Suprapubic skin (tissue), 3 donors: ENCODE results near the gene ERF.

Experiments
- POLR2AphosphoS5 ChIP-seq, 3 donors: sonication (generic); formaldehyde crosslinking; IDR thresholded peaks; one replicate each; pipeline ENCODE4 v1.6.1; 2017; ENCODE audit warnings: antibody characterized with exemption in 3 of 3
- TF ChIP-seq, protein P1 (sequence below), 2 donors: fragments of 200-600 bp in 1 of 2; fragments of 450-650 bp in 1 of 2; sonication (generic) in 1 of 2; IDR thresholded peaks; one replicate each; pipeline ENCODE4 v1.5.1; 2016 to 2019; ENCODE audit warnings: antibody characterized with exemption in 2 of 2, mild to moderate bottlenecking in 1 of 2, moderate library complexity in 1 of 2

- no peak for TF ChIP-seq POLR2AphosphoS5 (IDR thresholded peaks at IDR 0.05)
- TF ChIP-seq, protein P1, sequence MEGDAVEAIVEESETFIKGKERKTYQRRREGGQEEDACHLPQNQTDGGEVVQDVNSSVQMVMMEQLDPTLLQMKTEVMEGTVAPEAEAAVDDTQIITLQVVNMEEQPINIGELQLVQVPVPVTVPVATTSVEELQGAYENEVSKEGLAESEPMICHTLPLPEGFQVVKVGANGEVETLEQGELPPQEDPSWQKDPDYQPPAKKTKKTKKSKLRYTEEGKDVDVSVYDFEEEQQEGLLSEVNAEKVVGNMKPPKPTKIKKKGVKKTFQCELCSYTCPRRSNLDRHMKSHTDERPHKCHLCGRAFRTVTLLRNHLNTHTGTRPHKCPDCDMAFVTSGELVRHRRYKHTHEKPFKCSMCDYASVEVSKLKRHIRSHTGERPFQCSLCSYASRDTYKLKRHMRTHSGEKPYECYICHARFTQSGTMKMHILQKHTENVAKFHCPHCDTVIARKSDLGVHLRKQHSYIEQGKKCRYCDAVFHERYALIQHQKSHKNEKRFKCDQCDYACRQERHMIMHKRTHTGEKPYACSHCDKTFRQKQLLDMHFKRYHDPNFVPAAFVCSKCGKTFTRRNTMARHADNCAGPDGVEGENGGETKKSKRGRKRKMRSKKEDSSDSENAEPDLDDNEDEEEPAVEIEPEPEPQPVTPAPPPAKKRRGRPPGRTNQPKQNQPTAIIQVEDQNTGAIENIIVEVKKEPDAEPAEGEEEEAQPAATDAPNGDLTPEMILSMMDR (IDR thresholded peaks at IDR 0.05) = no peak
Measured at GRCh38 chr19:42235181-42235580, 19.7 kb downstream of the ERF start.
